CD4-positive, alpha-beta T cell treated with Interleukin-6 at 100 ng/mL for 8 hours (primary cell): ENCODE results near the gene PERM1.

Experiments
- DNase-seq: peaks from one replicate; pipeline ENCODE4 v3.0.0-alpha.2; 2020; ENCODE audit warnings: mixed read lengths, low spot score

PERM1 gene

DNA sequence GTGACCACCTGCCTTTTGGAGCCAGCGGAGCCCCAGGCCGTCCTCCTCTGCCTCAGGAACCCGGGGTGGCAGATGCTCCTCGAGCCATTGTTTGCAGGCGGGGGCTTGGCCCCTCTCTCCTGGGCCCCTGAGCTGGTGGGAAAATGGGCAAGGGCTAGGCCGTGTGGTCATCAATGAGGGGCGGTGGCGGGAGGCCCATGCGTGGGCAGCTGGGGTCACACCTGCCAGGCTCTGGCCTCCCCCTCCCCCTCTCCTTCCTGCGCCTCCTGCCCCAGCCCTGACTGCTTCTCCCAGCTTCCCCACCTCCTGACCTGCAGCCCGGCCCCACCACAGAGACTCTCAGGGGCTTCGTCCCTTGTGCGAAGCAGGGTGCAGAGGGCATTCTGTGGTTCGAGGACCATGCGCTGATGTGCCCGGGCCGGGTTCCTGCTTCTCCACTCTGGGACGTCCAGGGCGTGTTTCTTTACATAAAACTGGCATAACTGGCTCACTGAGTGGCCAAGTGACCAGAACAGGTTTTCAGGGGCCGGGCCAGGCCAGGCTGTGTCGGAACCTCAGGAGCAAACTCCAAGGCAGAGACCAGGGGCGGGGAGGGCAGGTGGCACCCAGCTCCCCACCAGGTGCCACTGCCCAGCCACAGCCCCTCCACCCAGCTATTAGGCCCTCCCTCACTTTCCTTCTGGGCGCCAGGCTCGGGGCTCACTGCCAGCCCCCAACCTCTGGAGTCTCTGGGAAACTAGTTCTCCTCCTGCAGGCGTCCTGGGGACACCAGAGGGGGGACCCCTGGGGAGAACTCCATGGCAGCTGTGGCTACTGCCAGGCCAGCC is 48.9 kb downstream of the PERM1 start:
- DNase-seq: no peak

DNA sequence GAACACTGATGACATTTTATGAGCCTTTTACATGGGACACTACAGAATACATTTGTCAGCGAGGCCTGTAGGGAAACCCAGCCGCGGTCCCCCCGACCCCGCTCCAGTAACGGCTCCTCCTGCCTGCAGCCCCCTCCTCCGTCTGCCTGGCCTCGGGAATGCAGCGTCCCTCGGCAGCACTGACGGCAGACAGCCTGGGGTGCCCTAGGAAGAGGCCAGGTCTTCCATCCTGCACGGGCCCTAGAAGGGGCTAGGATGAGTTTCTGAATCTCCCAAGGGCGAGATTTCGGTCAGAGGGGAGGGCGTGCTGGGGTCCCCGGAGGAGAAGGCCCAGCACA is 49.8 kb downstream of the PERM1 start:
- DNase-seq: no peak

DNA sequence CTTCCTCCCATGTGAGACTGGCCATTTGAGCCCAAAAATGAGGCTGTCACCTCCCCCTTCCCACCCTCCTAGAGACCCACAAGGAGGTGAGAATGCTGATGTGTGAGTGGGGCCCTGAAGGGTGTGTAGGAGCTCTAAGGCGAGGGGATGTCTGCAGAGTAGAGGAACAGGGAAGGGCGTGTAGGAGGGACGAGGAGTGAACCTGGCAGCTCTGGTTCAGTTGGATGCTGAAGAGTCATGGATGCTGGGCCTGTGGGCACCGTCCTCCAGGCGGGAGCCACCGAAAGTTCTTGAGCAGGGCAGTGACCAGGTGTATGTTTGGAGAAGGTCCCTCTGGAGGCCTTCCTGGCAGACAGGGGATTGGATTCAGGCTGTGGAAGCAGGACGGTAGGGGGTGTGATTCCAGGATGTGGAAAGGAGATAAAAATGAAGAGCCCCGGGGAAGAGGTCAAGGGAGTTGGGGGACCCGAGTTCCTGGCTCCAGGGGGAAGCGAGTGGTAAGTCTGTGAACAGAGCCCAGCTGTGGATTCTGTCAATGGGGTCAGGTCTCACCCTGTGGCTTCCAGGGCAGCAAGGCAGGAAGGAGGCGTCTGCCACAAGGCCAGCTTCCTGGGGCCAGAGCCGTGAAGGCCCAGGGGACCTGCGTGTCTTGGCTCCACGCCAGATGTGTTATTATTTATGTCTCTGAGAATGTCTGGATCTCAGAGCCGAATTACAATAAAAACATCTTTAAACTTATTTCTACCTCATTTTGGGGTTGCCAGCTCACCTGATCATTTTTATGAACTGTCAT is 50.3 kb downstream of the PERM1 start:
- no peak for DNase-seq

DNA sequence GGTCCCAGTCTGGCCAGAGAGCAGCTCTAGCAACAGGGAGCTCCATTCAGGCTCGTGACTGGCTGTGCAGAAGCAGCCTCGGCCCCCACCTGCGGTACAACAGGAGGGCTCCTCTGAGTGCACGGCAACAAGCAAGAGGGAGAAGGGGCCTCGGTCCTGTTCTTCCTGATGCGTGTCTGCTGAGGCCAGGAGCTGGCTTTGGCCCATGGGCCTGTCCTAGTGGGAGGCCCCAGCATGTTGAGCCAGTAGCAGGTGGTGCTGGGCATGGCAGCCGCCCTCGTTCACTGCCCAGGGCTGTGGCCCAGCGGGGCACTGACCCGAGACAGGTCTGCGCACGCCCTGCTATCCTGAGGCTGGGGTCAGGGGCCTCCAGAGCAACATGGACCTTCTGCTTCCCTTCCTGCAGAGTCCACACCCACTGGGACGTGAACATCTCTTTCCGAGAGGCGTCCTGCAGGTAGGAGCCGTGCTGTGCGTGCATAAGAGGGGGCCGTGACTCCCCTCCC is 51.2 kb downstream of the PERM1 start:
- no peak for DNase-seq

DNA sequence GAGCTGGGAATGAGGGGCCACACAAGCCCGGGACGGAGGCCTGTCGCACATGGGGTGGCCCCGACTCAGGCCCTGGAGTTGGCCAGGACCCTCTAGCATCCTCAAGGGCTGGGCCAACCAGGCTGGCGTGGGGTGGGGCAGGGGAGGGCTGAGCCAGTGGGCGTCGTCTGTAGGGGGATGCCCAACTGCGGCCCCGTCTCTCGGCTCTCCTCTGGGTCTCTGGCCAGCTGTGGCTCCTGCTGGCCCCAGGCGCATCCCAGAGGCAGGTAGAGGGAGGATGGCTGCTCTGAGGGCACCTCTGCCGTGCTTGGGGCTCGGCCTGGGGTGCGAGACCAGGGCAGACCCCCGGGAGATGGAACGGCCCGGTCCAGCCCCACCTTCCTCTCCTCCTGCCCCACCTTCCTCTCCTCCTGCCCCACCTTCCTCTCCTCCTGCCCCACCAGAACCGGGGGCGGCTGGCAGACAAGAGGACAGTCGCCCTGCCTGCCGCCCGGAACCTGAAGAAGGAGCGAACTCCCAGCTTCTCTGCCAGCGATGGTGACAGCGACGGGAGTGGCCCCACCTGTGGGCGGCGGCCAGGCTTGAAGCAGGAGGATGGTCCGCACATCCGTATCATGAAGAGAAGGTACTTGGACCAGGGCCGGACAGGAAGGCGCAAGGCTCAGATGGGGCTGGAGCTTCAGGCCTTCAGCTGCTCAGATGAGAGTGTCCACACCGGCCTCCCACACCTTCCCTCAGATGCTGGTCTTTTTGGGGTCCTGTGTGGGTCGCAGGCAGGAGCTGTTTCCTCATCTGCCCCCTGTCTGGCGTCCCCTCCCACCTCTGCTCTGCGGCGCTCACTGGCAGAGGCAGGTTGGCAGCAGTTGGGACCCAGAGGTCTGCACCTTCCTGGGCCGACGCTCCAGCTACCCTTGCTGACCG is 51.9 kb downstream of the PERM1 start:
- DNase-seq: no peak

DNA sequence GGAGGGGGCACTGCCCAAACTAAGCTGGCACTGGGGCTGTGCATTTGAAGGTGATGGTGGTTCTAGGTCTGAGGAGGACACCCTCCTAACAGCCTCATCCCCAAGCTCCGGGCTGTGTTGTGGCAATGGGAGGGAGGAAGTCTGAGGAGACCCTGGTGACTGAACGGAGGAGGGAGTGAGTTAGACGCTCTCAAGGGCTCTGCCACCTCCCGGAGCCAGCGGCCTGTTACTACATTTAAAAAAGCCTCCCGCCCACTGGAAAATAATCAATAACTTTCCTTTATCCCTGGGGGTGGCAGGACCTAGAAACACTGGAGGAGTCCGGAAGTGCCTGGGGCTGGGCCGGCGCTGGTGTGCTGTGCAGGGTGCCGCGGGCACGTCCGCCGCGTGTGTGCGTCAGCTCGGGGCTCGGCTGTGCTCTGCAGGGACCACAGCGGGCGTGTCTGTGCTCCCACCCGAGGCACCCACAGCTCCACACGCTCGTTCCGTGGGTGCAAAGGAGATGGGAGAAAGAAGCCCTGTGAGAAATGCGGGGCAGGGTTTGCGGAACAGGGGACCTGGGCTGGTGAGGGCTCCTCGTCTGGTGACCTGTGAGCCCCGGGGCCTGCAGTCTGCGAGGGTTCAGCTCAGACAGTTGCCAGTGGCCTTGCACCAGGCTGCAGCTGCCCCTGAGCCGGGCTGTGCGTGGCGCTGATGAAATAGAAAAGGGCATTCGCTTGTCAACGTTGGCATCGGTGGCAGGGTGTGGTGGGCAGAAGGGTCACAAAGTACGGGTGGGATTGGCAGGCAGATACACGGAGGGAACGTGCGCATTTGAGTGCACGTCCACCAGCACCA is 52.9 kb downstream of the PERM1 start:
- no peak for DNase-seq

DNA sequence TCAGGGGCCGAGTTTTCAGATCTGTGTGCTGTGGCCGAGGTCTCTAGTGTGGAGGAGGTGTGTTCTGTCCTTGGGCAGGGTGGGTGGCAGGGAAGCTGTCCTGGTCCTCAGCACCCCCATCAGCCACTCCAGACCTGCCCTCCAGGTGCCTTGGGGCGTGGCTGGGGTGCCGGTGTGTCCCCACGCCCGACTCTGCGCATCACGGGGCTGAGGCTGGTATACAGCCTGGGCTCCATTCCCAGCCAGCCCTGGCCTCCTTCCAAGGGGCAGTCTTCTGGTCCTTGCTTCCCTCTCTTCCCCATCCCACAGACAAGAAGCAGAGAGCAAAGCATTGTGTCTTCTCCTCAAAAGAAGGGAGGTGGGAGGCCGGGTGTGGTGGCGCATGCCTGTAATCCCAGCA is 54.1 kb downstream of the PERM1 start:
- no peak for DNase-seq

DNA sequence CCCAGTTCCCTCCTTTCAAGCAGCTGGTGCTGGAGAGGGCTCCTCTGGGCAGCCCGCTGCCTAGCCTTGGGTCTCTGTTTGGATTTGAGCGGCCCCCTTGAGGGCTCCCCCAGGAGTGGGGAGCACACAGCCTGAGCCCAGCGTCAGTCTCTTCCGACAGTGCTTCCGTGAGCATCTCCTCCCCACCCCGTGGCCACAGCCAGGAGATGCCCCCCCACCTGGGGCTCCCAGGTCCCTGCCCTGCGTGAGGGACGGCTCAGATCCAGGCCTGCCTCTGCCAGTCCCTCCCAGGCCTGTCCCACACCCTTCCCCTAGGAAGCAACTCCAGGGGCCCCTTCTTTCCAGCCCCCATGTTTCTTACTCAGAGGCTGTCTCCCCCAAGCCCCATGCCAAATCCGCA is 54.7 kb downstream of the PERM1 start:
- no peak for DNase-seq

DNA sequence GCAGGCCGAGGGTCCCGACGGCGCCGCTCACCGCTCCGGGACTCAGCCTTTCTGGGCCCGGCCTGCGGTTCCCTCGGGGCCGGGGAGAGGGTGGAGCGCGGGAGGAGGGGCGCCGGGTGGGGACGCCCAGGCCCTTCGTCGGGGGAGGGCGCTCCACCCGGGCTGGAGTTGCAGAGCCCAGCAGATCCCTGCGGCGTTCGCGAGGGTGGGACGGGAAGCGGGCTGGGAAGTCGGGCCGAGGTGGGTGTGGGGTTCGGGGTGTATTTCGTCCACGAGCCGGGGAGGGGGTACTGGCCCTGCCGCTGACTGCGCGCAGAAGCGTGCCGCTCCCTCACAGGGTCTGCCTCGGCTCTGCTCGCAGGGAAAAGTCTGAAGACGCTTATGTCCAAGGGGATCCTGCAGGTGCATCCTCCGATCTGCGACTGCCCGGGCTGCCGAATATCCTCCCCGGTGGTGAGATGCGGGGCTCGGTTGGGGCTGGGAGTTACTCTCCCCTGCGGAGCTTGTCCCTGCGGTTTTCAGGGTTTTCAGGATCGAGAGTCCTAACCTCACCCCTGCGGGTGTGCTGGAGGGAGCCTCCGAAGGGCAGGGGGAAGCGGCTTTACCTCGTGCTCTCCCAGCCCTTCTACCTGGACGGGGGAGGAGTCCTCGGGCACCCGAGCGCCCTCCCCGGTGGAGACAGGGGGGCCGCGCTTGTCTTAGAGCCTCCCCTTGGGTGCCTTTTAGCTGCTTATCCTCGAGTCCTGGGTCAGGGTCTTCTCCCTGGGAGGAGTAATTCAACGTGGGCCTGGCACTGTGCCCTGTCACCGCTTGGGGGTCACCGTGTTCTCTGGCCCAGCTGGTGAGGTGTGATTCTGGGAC is 56.1 kb downstream of the PERM1 start:
- DNase-seq: no peak
